ENCODE measurements around the gene GRK4.
"Not testable (repeated sequence)": the region's sequence is repeated elsewhere in the genome, so short reads cannot be mapped to it uniquely, and the experiment has no call there.

GRK4 gene

DNA sequence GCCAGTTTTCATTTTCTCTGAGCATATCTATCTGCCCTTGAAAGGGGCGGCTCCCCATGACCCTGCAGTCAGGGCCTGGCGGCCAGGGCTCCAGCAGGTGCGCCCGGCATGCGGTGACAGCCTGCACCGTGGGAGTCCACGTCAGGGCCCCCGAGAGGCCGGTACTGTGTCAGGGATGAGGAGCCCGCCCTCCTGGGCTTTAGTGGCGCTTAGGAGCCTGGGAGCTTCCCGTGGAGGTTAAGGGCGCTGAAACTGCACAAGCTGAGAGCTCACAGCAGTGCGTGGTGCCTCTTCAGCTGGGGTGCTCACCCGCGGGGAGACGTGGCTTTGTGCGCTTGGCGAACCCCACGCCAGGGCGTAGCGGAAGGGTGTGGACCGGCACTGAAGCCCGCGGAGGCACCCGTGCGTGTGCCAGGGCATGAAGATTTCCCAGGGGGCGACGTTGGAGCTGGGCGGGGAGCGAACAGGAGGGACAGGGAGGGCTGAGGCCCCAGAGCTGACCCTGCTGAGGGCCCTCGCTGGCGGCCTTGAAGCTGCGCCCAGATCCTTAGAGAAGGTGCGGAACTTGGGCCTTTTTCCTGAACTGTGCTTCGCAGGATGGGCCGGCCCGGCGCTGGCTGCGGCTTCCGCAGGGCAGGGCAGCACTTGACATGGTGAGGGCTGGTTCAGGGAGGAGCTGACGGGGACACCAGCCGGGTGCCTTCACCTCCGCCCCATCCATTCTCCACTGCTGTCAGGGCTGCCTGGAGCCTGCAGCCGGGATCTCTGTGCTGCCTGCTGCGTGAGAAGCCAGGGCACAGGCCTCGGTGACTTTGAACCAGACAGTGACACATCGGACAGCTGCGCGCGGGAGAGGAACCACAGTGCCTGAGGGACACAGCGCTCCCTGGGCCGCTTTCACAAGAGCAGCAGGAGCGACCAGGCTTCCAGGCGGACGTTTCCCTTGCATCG is 78.1 kb downstream of the GRK4 start:
- DNase-seq (ENCODE audit: low read depth) = no peak

GRCh38 chr4:3042226-3042625 is 78.9 kb downstream of the GRK4 start:
- no peak for DNase-seq (ENCODE audit: low read depth)

- no peak for DNase-seq (ENCODE audit: low read depth)
These were observed 80.1 kb downstream of the GRK4 start for GRCh38 chr4:3043282-3044020.

DNA sequence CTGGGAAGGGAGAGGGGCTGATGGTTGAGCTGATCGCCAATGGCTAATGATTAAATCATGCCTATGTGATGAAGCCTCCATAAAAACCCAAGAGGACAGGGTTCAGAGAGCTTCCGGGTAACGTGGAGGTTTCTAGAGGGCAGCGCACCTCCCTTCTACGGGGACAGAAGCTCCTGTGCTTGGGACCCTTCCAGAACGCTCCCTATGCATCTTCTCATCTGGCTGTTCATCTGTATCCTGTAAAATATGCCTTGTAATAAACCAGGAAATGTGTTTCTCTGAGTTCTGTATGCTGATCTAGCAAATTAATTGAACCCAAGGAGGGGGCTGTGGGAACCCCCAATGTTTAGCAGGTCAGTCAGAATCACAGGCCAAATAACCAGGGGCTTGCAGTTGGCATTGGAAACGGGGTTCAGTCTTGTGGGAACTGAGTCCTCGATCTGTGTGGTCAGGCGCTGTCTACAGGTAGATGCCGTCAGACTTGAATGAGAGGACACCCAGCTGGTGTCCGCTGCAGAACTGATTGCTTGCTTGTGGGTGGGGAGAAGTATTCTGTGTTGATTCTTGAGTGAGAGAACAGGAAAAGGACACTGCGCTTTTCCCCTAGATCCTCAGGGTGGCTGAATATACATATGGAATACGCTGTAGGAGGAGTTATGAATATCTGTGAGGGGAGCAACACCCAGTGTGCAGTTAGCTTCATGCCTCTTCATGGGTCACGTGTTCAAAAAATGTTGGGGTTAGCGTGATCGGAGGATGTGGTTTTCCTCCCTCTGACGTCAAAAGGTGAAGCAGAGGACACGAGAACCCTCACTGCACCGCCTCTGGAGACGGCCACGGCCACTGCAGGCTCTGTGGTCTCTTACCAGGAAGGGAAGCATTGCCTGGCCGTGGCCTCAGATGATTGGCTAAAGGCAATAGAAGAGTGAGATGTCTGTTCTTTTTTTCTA is 81.8 kb downstream of the GRK4 start:
- peak; percentile 52 for DNase-seq (ENCODE audit: low read depth)

DNA sequence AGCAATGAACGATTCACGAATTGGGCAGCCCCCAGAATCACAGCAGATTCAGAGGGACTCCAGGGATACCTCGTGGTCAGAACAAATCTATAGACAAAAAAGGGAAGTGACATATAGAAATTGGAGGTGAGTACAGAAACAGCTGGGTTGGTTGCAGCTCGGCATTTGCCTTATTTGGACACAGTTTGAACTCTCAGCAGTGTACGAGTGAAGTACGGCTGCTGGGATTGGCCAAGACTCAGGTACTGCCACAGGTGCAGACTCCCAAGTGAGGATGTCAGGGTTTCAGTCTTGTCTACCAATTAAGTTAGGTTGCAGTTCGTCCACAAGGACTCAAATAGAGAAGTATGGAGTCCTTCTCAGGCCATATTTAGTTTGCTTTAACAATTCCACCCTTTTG is 82.8 kb downstream of the GRK4 start:
- DNase-seq (ENCODE audit: low read depth) = no peak

- DNase-seq (ENCODE audit: low read depth) = no peak
These were observed 83.3 kb downstream of the GRK4 start for GRCh38 chr4:3046623-3047022.

DNA sequence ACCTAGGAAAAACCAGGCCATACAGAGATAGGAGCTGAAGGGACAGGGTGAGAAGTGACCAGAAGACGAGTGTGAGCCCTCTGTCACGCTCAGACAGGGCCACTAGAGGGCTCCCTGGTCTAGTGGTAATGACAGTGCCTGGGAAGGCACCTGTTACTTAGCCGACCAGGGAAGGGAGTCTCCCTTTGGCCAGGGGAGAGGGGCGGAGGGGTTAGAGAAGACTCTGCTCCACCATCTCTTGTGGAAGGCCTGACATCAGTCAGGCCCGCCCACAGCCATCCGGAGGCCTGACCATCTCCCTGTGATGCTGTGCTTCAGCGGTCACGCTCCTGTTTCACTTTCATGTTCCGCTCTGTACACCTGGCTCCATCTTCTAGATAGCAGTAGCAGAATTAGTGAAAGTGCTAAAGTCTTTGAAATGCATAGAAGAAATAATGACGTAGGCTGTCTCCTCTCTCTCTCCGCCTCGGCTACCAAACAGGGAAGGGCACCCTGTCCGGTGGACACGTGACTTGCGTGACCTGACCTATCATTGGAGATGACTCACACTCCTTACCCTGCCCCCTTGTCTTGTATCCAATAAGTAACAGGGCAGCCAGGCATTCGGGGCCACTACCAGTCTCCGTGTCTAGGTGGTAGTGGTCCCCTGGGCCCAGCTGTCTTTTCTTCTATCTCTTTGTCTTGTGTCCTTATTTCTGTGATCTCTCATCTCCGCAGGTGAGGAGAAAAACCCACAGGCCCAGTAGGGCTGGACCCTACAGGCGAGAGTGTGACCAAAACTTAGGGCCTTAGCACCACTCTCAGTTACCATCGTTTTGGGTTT is 84.3 kb downstream of the GRK4 start:
- DNase-seq (ENCODE audit: low read depth) = peak; percentile 35

DNA sequence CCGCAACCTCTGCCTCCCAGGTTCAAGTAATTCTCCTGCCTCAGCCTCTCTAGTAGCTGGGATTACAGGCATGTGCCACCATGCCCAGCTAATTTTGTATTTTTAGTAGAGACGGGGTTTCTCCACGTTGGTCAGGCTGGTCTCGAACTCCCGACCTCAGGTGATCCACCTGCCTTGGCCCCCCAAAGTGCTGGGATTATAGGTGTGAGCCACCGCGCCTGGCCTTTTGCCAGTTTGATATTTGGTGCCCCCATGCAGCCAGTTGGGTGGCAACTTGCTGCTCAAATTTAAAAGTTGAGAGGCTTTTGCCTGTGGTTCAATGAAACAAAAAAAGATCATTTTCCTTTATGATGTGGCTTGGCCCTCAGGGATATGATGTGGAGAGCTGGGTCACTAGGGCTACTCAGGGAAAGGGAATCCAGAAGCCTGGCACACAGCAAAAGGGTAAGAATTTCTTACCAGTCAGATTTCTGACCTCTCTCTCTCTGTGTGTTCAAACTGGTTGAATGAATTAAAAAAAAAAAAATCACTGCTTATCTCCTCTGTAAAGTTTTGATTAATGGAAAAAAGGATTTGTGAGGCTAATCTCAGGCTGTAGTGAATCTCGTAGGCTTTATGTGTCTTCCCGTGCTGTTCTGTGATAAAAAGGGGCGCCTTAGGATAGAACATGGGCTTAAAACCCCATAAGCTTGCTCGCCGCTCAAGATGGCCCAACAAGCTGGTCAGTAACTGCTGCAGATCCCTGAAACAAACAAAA is 87.9 kb downstream of the GRK4 start:
- not testable (repeated sequence) for DNase-seq (ENCODE audit: low read depth)

DNA sequence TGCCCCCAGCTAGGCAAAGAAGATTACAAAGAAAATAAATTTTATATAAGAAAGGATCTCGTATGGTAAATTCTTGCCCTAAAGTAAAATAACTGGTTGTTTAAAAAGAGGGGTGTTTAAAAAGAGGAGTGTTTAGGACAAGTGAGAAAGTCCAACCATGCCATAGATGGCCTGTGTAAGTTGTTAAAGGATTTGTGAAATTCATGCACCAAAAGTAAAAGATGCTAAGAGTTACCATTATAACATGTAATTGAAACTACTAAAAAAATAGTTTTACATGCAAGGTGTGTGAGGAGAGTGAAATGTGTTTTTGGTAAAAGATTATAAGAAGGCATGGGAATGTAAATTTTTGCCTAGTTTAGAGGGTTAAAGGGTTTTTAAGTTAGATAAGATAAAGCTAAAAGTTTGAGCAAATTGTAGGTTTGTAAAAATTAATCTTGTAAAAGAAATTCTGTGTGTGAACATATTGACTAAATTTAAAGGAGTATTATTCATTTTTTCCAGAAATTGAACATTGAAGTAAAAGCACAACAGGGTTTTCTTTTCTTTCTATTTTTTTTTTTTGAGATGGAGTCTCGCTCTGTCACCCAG is 90.9 kb downstream of the GRK4 start:
- no peak for DNase-seq (ENCODE audit: low read depth)

- DNase-seq (ENCODE audit: low read depth) = no peak
These were observed 96.6 kb downstream of the GRK4 start for GRCh38 chr4:3059943-3060342.

- DNase-seq (ENCODE audit: low read depth) = no peak
These were observed 97.6 kb downstream of the GRK4 start for GRCh38 chr4:3060946-3061345.

DNA sequence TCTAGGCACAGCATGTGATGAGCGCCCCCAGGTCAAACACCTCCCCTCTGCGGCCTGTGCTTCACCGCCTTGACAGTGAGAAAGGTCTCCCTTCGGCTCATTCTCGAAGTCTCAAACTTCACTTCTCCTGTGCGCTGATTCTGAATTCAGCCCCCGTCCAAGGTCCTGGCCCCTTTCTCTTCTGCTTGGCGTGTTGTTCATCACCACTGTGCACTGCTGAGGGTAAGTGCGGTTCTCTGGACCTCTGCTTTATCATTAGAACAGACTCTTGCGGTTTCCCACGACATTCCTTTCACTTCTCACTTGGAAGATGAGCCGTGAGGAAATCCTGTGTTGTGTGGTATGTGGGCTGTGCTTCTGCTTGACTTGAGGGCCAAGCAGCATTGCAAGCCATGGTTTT is 99.1 kb downstream of the GRK4 start:
- DNase-seq (ENCODE audit: low read depth) = no peak

DNA sequence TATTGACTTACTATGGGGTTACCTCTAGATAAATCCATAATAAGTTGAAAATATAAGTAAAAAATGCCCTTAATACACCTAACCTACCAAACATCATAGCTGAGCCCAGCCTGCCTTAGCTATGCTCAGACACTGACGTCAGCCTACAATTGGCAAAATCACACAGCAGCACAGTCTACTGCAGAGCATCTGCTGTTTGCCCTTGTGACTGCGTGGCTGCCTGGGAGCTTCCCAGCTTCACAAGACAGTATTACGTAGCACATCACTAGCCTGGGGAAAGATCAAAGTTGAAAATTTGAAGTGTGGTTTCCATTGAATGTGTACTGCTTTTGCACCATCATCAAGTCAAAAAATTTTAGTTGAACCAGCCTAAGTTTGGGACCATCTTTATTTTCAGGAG is 102.2 kb downstream of the GRK4 start:
- no peak for DNase-seq (ENCODE audit: low read depth)

DNA sequence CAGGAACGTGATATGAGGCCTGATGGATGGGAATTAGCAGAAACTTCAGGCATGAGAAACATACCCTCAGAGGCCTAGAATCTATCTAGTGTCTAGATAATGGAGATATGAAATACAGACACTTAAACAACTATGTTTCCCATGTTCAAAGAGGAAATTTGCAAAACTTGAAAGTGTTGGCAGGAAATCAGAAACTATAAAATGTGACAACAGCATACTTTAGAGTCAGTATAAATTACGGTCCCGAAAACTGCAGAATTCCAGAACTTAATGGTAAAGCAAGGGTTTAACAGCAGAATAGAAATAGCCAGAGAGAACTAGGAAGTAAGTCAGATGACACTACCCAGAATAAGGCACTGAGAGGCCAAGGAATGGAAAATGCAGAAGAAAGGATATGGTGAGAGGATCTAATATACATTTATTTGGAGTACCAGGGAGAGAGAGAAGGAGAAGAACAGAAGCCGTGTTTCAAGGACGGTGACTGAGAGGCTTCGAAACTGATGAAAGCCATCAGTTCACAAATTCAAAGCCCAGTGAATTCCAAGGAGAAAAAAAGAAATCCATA is 103.5 kb downstream of the GRK4 start:
- DNase-seq (ENCODE audit: low read depth) = no peak

- no peak for DNase-seq (ENCODE audit: low read depth)
These were observed 104.2 kb downstream of the GRK4 start for GRCh38 chr4:3067473-3068001.

- no peak for DNase-seq (ENCODE audit: low read depth)
These were observed 106.4 kb downstream of the GRK4 start for GRCh38 chr4:3069661-3070199.

GRCh38 chr4:3070709-3071500 is 107.5 kb downstream of the GRK4 start:
- DNase-seq (ENCODE audit: low read depth) = no peak

DNA sequence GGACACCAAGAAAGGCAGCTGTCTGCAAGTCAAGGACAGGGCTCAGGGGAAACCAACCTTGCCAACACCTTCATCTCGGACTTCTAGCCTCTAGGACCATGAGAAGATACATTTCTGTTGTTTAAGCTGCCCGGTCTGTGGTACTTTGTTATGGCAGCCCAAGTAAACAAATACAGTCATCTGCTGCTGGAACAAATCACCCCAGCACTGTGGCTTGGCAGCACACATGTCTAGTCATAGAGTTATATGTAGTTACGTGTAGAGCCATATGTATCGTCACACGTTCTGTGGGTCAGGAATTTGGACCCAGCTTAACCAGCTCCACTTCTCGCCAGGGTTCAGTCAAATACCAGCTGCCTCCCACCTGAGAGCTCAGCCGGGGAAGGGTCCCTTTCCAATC is 108.4 kb downstream of the GRK4 start:
- no peak for DNase-seq (ENCODE audit: low read depth)
